ENCODE data around the gene ST3GAL4.

The ST3GAL4 gene

GRCh38 chr11:126329644-126330211 lies 25.8 kb upstream of the ST3GAL4 start:
- no peak for DNase-seq (ENCODE audit: low read depth in 2 of 2)

DNA sequence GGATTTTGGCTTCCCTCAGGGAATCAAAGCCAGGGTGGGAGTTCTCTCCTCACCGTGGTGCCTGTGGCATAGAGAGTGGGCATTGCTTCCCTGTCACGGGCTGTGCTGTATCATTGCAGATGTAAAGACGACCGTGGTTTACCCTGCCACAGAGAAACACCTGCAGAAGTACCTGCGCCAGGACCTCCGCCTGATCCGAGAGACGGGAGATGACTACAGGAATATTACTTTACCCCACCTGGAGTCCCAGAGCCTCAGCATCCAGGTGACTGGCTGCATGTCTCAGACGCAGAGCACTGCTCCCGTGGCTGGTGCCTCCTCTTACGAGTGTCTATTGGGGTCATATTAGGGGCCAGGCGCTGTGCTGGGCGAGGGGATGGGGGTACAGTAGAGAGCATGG lies 24.2 kb upstream of the ST3GAL4 start:
- no peak for DNase-seq (ENCODE audit: low read depth in 2 of 2)

GRCh38 chr11:126332221-126332711 lies 23.2 kb upstream of the ST3GAL4 start:
- no peak for DNase-seq (ENCODE audit: low read depth in 2 of 2)

DNA sequence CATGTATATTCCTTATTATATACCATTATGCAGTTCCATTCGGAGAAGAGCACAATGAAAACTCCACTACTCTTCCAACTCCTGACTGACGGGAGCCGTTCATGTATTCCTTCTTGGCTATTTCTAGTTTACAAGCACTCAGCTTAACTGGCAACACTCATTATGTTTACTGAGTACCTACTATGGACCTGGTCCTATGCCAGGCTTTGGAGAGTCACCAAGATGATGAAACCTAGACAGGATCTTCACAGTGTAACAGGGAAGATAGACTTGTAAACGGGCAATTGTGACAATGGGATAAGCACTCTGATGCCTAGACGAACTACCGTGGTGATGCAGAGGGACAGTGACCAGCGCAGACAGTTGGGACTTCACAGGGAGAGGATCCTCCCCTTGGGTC lies 22.3 kb upstream of the ST3GAL4 start:
- DNase-seq (ENCODE audit: low read depth in 2 of 2), result no peak

DNA sequence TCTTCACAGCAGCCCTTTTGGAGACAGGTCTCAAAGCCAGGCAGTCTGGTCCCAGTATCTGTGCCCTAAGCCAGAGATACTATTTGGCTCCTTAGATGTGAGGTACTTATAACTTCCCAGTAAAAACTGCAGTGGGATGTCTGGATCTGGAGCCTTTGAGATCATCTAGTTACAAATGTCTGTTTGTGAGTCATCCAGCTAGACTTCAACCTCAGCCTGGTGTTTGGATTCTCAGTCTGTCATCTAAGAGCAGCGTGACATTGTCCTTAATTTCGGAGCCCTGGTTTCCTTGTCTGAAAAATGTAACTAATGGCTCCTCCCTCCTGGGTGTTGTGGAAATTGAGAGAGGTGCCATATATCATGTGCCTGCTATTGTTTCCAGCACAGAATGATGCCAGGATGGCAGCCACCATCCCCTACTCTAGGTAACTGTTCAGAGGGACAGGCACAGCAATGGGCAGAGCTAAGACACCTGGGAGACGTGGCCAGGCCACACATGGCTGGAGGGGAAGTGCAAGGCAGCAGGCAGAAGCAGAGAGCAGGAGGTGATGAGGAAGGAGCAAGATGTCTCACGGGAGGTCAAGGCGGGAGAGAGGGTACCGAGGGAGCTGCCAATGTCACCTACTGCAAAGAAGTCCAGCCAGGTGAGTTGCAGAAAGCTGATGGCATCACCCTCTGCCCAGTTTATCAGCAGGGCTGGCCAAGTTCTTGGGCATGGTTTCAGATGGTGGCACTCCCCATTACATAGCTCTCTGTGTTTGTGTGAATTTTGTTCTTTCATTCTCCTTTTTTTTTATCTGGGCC lies 20.6 kb upstream of the ST3GAL4 start:
- no peak for DNase-seq (ENCODE audit: low read depth in 2 of 2)

DNA sequence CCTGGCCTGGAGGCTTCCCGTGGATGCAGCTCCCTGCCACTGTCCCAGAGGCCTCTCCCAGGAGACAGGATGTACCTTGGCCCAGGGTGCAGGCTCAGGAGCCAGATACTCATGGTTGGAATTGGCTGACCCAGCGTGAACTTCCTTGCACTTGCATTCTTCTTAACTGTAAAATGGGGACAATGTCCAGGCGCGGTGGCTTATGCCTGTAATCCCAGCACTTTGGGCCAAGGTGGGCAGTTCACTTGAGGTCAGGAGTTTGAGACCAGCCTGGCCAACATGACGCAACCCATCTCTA lies 20.1 kb upstream of the ST3GAL4 start:
- no peak for DNase-seq (ENCODE audit: low read depth in 2 of 2)

- no peak for DNase-seq (ENCODE audit: low read depth in 2 of 2)
These were observed 19.3 kb upstream of the ST3GAL4 start for GRCh38 chr11:126336138-126336541.

DNA sequence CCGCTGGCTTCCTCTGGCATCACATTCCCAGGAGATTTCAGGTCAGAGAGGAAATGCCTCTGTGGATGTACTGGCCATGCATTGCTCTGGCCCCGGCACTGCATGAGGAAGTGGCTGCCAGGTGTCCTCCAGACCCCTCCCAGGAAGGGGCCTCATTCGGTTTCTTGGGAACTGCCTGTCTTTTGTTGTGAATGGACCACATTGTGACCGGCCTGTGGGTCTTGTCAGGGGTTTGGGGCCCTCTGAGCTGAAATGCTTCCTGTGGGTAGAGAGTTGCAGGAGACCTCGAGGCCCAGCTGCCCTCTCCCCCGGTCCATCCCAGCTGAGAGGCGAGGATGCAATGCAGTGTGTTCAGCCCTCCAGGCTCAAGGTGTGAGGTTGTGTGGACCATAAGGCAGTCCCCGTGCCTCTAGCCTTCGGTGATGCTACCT lies 18.8 kb upstream of the ST3GAL4 start:
- no peak for DNase-seq (ENCODE audit: low read depth in 2 of 2)

DNA sequence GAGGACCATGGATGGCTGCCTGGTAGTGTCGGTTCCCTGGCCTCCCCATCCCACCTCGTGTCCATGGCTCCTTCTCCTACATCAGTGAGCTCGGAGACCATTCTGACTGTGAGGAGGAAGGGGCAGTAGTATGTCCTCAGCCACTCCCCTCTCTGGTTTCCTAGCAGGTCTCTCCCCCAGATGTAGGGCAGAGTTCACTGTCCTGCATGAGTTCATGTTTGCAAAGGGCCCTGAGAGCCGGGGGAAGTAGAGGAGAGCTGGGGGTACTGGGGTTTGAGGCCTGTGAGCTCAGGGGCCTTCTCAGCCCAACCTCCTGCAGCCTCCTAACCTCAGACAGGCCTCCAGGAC lies 18.4 kb upstream of the ST3GAL4 start:
- no peak for DNase-seq (ENCODE audit: low read depth in 2 of 2)

- no peak for DNase-seq (ENCODE audit: low read depth in 2 of 2)
These were observed 17.8 kb upstream of the ST3GAL4 start for GRCh38 chr11:126337474-126338241.

DNA sequence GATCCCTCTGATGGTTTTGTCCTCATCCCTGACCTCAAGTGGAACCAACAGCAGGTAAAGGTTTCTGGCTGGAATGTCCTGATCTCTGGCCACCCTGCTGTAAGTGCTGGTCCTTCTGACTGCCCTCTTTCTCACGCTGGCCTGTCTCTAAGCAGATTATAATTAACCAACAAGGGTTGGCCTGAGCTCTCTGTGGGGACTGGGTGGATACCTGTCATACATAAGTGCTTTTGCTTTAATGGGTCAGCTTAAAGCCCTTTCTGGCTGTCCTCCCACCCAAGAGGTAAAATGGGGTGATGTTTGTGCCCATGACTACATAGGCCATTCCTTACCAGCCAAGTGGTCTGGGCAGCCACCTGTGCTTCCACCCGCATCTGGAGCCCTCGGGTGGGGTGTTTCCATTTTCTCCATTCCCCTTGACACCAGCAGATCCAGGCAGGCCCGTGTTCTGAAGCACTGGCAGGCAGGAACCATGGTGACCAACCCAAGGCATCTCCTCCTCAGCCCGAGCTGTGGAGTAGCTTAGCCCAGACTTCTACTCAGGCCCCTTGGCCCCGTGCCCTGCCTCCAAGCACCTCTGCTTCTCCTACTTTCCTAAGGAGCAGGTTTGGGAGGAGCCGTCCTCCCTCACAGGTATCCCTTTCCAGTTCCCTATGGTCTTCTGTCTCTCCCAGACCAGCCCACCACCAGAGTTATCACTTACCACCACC lies 17.0 kb upstream of the ST3GAL4 start:
- DNase-seq (ENCODE audit: low read depth in 2 of 2), result no peak

GRCh38 chr11:126339073-126339862 lies 16.2 kb upstream of the ST3GAL4 start:
- DNase-seq (ENCODE audit: low read depth in 2 of 2), result no peak

DNA sequence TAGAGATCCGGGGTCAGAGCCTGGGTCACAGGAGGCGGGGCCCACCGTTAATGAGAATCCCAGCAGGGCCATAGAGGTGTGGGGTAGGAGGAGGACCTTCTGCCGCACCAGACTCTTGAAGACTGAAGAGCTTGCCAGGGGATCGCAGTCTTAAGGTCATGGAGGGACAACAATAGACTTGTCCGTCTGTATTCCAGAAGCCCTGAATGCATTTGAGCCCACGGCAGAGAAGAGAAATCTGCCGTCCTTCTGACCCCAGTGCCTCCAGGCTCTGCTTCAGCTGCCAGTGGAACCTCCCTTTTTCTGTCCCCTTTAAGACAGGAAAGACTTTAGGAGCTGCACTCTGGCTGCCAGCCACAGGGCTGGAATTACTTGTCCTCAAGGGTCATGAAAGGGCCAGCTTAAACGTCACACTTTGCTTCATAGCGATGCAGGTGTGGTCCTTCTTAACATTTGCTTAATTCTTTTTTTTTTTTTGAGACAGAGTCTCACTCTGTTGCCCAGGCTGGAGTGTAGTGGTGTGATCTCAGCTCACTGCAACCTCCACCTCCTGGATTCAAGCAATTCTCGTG lies 15.5 kb upstream of the ST3GAL4 start:
- no peak for DNase-seq (ENCODE audit: low read depth in 2 of 2)

DNA sequence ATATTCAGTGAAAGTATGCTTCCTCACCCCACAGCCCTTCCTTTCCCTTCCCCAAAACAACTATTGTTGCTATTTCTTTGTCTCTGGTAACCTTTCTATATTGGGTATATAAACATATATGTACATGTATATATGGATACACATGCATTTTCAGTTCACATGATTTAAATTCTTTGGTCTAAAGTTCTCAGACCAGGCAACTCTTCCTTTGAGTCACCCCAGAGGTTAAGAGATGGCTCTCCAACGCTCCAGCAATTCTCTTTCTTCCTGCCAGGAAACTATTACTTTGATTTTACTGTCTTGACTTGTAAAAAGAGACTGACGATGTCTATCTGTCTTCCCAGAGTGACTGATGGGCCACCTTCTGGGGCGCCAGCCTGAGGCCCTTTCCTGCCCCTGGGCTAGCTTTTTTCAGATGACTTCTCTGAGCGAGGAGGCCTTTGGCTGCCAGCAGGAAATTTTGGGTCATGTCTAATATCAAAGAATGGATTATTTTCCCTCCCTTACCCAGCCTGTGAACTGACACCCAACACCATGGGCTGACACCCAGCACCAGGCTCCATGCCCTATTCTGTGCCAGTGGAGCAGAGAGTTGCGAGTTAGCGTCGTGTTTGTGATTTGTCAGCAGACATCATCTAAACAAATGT lies 14.4 kb upstream of the ST3GAL4 start:
- no peak for DNase-seq (ENCODE audit: low read depth in 2 of 2)

DNA sequence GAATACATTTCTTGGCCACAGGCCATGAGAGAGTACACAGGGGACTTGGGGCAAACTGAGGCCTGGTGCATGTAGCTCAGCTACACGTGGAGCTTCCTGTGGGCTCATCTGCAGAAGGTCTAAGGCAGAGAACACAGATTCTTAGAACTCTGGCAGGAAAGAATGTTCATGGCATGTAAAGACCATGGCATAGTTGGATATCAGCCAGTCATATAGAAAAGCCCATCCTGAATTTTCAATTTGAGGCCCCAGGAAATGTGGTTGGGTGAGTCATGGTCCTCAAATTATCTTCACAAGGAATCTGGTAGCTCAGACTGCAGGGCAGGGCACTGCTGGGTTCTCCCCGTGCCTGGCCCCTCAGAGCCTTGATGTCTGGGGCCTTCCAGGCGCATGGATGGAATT lies 13.7 kb upstream of the ST3GAL4 start:
- DNase-seq (ENCODE audit: low read depth in 2 of 2), result no peak

DNA sequence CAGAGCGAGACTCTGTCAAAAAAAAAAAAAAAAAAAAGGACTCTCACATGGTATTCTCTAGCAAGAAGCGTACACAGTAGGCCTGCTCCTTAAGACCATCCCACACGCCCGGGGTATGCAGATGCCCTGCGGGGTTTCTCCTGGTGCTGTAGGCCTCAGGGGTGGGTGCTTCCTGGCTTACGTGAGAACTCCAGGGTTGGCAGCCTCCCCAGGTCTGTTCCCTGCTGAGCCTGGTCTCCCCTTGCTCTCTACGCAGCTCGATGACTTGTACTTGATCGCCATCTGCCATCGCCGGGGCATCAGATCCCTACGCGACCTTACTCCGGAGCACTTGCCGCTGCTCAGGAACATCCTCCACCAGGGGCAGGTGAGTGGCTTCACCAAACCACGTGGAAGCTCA lies 12.4 kb upstream of the ST3GAL4 start:
- DNase-seq (ENCODE audit: low read depth in 2 of 2), result no peak

DNA sequence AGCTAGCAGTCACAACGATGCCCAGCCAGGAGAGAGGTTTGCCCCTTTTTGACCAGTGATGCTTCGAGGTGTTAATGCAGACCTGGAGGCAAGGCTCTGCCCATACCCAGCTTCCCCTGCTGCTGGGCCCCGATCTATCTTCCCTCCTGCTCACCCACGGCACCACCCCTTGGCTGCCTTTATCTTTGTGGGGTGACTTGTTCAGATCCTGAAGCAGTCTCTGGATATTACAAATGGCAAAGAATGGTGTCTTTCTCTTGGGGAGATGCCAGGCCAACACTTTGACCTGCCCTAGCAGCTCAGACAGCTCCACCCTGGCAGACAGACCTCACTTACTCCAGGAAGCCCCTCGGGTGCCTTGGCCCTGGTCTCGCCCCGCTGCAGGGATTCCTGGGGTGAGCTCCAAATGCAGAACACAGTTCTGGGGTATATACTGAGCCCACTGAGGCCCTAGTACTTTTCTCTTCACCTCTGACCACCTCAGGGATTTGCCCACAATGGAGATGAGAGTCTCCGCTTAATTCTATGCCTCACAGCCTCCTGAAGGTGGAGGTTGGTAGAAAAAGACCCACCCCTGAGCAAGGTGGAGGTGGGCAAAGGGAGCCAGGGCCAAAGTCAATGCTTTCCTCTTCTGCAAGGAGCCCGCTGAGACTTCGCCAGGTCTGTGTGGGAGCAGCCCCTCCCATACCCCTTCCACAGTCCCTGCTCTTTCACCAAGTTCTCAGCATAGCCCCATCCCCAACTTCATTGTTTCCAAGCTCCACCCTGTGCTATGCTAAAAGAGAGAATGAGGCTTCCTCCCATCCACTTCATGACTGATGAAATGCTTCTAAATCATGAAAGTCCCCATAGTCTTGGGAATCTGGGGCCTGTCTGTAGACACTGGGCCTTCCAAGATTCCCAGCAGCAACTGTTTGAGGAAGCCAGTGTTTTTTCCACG lies 11.1 kb upstream of the ST3GAL4 start:
- DNase-seq (ENCODE audit: low read depth in 2 of 2), result no peak

- DNase-seq (ENCODE audit: low read depth in 2 of 2), result no peak
These were observed 10.2 kb upstream of the ST3GAL4 start for GRCh38 chr11:126345283-126345682.

- no peak for DNase-seq (ENCODE audit: low read depth in 2 of 2)
These were observed 9.5 kb upstream of the ST3GAL4 start for GRCh38 chr11:126345759-126346585.
